HG03520 (cell line): Measurements from ENCODE around the gene SCNN1G.

Source experiments
- ATAC-seq: cut with Tn5 transposase; IDR thresholded peaks from one replicate; pipeline ENCODE4 v1.9.1; 2021; ENCODE audit warnings: mild to moderate bottlenecking, moderate library complexity; ENCODE audit not compliant: unreplicated experiment

SCNN1G gene

GRCh38 chr16:23195366-23195978 lies 12.9 kb downstream of the SCNN1G start:
- ATAC-seq, result no peak

DNA sequence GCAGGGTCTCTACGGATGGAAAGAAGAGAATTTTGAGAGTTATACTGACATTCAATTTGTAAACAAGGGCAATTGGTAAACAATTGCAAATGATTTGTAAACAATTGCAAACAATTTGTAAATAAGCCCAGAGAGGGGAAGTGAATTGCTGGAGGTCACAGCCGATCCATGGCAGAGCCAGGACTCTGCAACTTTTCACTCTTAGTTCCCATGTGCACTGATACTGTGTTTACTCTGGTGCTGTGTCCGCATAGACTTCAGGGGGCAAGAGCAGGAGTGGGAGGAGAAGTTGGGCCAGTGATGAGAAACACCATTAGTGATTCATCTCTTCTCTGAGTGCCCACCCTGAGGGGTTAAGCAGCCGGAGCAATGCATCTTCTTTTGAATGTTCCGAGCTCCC lies 14.0 kb downstream of the SCNN1G start:
- ATAC-seq, result no peak

DNA sequence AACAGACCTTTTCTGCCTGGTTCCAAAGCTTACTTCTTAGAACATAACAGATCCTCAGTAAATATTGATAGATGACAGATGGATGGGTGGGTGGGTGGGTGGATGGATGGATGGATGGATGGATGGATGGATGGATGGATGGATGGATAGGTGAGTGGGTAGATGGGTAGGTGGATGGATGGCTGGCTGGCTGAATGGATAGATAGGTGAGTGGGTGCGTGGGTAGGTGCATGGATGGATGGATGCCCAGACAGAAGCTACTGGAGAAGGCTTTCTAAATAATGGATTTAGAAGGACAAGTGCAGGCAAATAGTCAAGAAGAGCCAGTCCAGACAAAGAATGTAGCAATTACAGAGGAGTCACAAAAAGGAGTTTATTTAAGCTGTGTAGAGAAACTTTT lies 19.6 kb downstream of the SCNN1G start:
- no peak for ATAC-seq

DNA sequence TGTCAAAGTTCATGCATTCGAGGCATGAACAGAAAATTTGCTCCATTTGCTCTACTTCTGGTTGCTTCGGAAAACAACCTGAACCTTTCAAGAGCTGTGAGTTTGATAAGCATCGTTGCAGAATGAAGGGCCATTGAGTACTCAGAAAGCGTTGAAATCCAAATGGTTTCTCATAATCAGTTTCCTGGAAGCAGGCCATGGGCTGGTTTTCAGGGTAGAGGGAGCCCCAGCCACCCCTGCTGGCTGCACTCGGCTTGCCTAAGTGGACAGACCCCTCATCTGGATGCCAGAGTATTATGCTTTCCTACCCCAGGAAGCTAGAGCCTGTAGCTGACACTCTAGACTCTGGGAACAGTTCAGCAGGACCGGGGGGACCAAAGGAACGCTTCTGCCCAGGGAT lies 24.4 kb downstream of the SCNN1G start:
- ATAC-seq, result no peak

DNA sequence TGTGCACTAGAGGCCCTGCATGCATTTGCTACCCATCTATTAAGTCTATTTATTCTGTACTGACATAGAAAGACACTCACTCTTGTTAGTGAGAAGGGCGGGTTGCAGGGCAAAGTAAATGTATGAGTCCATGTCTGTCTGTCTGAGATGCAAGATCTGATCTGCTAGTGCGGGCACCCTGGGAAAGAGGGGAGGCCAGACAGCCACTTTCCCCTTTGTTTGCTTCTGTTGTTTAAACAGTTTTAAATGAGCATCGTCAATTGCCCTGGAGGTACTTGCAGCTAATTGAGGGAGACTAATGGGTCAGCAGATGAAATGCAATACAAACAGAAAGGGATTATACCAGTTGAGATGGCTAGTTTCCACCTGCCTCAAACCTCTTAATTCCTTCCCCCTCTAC lies 24.9 kb downstream of the SCNN1G start:
- no peak for ATAC-seq

- no peak for ATAC-seq
These were observed 27.1 kb downstream of the SCNN1G start for GRCh38 chr16:23209606-23210005.

DNA sequence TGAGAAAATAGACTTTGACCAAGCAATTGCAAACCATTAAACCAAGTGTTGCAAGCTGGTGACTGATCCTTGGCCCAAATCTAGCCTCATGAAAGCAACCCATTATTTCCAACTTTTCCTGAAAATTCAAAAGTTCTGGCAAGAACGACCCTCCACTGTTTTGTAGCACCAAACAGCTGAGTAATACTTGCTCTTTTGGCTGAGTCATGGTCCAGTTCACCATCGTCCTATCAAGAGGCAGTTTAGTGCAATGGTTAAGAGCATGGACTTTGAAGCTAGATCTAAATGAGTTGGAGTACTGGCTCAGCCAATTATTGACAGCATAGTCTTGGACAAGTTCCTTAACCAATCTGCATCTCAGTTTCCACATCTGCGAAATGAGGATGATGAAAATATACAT lies 31.3 kb downstream of the SCNN1G start:
- no peak for ATAC-seq

DNA sequence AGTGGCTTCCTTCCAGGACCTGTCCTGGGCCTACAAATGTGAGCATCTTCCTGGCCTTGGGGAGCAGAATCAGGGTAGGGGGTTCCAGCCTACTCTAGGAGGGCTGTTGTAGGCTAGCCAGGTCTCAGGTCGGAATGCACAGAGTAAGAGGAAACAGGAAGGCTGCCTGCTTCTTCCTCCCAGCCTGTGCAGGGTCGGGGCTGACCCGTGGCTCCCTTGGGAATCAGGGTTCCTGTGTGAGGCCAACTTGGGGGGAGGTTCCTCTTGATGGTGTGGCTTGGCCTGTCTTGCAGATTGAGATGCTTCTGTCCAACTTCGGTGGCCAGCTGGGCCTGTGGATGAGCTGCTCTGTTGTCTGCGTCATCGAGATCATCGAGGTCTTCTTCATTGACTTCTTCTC lies 32.3 kb downstream of the SCNN1G start:
- ATAC-seq, result no peak

GRCh38 chr16:23215435-23215834 lies 32.9 kb downstream of the SCNN1G start:
- ATAC-seq, result no peak

GRCh38 chr16:23216658-23217246 lies 34.2 kb downstream of the SCNN1G start:
- ATAC-seq, result no peak

DNA sequence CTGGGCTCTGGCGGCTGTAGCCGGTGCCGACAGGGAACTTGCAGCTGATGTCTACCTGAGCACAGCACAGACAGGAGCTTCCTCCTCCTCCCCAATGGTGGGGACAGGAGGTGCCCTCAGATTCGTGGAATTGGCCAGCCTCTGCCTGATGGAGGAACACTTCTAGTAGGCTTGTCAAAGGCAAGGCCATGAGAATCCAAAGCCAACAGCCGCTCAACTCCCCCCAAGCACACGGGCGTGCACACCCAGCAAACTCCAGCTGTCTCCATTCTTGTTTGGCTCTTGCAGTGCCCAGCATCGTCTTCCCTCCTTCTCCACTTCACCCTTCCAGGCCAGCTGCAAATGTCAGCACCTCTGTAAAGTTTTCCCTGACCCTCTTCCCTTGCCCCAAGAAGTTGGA lies 35.1 kb downstream of the SCNN1G start:
- no peak for ATAC-seq

- ATAC-seq, result no peak
These were observed 40.4 kb downstream of the SCNN1G start for GRCh38 chr16:23222929-23223328.

DNA sequence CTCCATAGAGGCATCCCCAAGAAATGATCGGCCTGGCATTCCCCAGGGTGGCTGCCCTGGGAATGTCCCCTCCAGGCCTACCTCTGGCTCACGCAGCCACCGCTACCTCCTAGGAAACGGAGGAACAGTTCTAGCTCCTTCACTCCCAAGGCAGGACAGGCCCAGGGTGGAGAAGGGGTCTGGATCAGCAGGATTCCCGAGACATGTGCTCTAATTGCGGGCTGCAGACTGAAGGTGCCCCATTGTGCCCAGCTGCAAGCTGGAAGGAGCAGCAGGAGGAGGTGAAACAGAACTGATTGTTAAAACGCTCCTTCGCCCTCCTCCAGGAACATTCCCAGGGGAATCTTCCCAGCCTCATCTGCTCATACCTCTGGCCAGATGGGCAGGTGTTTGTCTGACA lies 40.8 kb downstream of the SCNN1G start:
- ATAC-seq, result no peak

DNA sequence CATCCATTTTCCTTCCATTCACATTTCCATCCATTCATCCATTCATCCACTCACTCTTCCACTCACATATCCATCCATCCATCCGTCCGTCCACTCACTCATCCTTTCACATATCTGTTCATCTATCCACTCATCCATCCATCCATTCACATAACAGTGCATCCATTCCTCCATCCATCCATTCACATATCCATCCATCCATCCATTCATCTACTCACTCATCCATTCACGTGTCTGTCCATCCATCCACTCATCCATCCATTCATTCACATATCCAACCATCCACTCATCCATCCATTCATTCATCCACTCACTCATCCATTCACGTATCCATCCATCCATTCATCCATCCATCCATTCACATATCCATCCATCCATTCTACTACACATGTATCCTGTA lies 42.6 kb downstream of the SCNN1G start:
- no peak for ATAC-seq

GRCh38 chr16:23225634-23226033 lies 43.1 kb downstream of the SCNN1G start:
- no peak for ATAC-seq

DNA sequence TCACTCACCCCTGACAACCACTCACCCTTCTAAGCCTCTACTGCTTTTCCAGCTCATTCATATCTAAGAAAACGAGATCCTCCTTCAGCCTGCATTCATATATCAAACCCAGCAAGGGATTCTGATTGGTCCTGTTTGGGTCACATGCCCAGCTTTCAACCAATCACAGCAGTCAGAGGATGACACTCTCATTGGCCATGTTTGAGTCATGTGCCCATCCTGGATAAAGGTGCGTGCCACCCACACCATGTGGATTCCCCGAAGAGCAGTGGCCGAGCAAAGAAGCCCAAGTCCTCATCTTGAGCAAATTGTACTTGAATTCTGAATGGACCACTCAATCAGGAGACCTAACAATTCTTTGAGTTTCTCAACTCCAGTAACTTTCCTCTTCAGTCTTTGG lies 45.0 kb downstream of the SCNN1G start:
- ATAC-seq, result no peak

DNA sequence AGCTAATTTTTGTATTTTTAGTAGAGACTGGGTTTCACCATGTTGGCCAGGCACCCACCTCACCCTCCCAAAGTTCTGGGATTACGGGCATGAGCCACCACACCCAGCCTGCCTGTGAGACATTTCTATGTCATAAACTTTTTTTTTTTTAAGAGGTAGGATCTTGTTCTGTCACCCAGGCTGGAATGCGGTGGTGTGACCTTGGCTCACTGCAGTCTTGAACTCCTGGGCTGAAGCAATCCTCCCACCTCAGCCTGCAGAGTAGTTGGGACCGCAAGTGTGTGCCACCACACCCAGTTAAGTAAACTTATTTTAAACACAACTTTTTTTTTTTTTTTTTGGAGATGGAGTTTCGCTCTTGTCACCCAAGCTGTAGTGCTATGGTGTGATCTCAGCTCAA lies 47.2 kb downstream of the SCNN1G start:
- no peak for ATAC-seq

DNA sequence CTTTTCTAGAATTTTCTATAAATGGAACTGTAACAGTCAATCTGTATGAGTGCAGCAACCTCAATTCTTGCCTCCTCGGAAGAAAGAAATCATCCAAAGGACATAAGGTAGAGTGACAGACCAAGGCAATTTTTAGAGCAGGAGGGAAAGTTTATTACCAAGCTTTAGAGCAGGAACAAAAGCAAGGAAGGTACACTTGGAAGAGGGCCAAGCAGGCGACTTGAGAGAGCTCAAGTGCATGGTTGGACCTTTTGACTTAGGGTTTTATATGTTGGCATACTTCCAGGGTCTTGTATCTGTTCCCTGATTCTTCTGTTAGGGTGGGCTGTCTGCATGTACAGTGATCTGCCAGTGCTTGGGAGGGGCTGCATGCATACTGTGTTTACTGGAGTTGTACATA lies 50.3 kb downstream of the SCNN1G start:
- ATAC-seq, result no peak

DNA sequence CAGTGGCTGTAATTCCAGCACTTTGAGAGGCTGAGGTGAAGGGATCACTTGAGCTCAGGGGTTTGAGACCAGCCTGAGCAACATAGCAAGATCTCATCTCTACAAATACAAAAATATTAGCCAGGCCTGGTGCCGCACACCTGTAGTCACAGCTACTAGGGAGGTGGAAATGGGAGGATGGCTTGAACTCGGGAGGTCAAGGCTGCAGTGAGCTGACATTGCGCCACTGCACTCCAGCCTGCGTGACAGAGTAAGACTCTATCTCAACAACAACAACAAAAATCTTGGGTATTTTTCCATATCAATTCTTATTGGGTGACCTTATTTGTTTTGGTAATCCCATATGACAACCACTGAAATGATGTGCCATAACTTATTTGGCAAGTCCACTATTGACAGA lies 52.6 kb downstream of the SCNN1G start:
- ATAC-seq, result no peak

- ATAC-seq, result no peak
These were observed 54.4 kb downstream of the SCNN1G start for GRCh38 chr16:23236983-23237382.

DNA sequence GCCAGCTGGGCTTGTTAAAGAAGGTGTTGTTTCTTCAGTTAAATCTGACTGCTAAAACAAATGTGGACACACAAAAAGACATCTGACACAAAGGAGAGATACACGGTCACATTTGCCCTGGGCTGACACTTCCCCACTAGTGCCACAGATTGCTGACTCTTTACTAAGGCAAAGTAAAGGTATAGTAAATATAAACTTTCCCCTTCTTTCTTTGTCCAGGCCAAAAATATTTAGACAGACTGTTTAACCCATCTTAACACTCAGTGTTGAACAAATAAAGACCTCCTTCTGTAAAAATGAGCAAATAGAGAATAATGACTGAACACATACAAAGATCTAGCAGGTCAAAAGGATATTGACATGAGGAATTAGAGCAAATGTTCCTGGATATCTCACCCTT lies 58.4 kb downstream of the SCNN1G start:
- ATAC-seq, result no peak

DNA sequence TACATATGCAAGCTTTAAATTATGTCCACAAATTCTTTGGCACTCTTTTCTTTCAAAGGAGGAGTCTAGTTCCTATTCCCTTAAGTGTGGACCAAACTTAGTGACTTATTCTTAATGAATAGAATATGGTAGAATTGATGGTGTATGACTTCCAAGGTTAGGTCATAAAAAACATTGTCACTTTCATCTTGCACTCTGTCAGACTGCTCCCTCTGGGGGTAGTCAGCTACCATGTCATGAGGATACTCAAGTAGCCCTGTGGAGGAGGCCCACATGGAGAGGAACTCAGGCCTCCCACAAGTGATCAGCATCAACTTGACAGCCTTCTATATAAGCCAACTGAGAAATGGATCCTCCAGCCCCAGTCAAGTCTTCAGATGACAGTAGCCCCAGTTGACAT lies 61.6 kb downstream of the SCNN1G start:
- no peak for ATAC-seq

DNA sequence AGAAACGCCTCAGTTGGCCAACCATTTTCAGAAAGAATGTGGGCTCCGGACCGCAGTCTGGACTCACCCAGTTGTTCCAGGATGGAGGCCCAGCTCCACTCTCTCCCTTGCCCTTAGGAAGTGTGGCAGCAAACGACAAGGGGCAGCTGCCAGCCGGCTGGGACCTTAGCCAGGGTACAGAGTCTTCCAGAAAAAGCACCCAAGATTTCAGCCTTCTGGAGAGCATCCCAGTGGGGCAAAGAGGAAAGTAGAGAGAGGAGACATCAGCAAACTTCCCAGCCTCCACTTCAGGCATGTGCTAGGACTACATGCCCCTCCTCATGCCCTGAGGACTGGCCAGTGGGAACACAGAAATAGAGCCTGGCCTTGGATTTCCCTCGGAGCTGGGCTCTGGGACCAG lies 62.7 kb downstream of the SCNN1G start:
- ATAC-seq, result no peak
